Glomerular visceral epithelial cell (primary cell): ENCODE measurements around the gene CFAP97.
"Not testable (repeated sequence)": the region's sequence is repeated elsewhere in the genome, so short reads cannot be mapped to it uniquely, and the experiment has no call there.

Experiments used
- DNase-seq: peaks from one replicate; pipeline ENCODE4 v3.0.0-alpha.2; 2016; ENCODE audit errors: extremely low spot score

Gene CFAP97

DNA sequence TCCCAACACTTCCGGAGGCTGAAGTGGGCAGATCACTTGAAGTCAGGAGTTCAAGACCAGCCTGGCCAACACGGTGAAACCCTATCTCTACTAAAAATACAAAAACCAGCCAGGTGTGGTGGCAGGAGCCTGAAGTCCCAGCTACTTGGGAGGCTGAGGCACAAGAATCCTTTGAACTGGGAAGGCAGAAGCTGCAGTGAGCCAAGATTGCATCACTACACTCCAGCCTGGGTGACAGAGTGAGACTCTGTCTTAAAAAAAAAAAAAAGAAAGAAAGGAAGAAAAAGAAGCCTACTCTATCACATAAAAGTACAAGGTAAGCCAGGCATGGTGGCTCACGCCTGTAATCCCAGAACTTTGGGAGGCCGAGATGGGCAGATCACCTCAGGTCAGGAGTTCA, 5.6 kb downstream of the CFAP97 start:
- DNase-seq = not testable (repeated sequence)

GRCh38 chr4:185196437-185196836, 7.4 kb downstream of the CFAP97 start:
- DNase-seq = no peak

DNA sequence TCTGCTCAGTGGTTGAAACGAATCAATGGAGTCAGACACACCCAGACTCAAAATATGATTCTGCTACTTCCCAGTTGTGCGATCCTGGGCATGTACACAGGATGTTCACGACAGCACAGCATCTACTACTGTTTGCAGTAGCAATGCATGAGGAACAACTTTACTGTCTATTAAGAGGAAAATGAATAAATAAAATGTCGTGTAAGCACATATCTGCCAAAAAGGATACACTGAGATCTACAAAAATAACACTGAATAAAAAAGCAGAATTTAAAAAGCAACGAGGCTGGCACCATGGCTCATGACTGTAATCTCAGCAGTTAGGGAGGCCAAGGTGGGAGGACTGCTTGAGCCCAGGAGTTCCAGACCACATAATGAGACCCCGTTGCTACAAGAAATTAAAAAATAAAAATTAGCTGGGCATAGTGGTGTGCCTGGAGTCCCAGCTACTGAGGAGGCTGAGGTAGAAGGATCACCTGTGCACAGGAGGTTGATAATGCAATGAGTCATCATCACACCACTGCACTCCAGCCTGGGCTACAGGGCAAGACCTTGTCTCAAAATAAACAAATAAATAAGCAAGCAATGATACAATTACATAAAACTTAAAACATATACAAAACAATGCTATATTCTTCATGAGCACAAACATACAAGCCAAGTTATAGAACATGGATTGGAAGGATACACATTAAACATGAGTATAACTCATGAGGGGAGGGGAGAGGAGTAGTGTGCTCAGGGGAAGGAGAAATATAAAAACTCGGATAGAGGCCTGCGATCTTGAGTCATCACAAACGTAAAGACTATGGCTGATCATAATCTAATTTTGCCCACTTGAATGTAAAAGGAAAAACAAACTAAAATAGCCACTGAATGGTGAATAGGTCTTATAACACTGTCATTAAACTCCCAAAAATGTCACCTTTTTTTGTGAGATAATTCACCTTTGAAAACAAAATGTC, 8.6 kb downstream of the CFAP97 start:
- no peak for DNase-seq

DNA sequence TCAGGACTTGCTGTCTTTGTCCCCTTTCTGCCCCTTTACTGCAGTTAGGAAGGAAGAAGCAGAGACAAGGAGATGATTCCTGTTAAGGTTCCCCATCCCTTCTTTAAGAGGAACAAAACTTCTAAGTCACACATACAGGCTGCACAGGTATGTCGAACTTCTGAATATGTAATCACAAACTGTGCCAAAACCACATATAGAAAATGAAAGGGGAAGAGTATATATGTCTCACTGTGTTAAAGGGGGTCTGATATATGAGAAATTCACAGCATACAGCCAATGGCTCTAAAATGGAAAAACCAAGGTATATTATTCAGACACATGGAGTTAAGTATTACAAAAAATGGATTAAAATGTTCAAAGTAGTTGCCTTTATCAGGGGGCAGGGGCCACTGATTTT, 11.7 kb downstream of the CFAP97 start:
- no peak for DNase-seq

GRCh38 chr4:185190306-185190856, 13.4 kb downstream of the CFAP97 start:
- no peak for DNase-seq

DNA sequence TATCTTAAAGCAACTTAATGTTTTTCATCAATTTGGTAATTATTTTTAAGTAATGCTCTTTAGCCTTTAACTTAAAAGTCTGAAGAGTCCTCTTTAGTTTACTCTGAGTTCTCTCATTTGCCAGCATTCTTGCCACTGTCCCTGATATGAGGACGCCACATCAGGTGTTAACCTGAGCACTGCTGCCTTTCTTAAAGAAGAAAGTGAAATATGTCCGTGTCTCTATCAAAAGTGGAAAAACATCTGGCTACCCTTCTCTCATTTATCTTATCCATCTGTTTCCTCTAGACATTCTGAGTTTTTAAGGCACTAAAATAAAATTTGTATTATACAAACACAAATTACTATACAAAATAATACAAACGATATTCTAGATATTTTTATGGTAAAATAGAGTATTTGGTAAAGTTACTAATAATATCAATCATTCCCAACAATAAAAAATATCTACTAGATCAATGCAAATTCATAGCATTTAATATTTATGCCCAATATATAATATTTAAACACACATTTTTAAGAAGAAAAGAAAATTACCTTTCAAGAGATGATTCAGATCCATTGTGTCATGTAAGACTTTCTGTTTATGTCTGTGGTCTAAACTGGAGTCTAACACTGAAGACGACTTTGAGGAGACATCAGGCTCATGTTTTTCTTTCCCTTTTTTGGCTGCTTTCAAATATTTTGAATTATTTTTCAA, 14.0 kb downstream of the CFAP97 start:
- no peak for DNase-seq

- no peak for DNase-seq
Observed at GRCh38 chr4:185186769-185187168, 17.0 kb downstream of the CFAP97 start.

DNA sequence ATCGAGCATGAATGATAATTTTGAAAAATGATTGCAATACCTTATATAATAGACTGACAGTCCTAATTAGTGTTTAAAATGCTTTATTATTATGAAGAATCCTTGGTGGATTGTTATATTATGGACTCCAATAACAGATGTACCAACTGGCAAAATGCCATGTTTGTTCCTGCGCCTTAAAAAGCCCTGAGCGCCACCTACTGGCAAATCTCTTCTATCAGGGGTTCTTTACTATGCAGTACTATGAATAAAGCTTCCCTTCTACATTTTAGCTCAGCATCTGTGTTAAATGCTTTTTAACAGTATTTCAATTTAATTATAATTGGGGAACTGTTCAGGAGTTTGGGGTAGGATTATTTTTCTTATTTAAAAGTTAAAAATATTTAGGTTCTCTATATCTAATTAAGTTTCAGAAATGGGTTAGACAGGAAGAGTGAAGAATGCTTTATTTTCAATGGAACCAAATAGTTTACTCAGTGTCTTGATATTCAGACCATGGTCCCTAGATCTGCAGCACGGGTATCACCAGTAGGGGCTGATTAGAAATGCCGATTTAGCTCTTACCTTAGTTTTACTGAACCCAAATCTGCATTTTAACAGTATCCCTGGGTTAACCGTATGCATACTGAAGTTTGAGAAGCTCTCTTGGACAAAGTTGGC, 20.0 kb downstream of the CFAP97 start:
- DNase-seq = peak; percentile 84

DNA sequence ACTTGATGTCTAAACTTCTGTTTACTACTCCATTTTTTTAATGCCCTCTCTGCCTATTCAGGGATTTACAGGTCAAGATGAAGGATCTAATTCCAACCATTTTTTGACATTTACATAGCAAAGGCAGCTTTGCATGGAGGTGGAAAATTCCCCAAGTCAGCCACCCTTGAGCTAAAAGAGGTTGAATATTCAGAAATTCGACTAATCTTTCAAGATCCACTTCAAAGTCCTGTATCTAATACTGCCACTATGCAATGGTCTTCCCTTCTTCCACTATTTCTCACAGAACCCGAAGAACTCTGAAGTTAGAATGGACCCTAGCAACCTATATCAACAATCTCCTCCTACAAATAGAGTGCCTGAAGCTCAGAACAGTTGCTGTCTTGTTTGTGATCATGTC, 21.6 kb downstream of the CFAP97 start:
- no peak for DNase-seq

- no peak for DNase-seq
Observed at GRCh38 chr4:185179488-185179887, 24.3 kb downstream of the CFAP97 start.

GRCh38 chr4:185171373-185172071, 32.3 kb downstream of the CFAP97 start:
- no peak for DNase-seq

DNA sequence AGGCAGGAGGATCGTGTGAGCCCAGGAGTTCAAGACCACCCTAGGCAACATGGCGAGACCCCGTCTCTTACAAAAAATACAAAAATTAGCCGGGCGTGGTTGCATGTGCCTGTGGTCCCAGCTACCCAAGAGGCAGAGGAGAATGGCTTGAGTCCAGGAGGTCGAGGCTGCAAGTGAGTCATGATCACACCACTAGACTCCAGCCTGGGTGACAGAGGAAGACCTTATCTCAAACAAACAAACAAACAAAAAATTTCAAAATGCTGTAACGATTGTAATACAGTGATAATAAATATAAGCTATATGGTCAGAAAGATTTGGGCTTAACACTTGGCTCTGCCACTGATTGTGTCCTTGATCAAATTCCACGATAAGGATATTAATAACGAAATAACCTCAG, 36.6 kb downstream of the CFAP97 start:
- no peak for DNase-seq

DNA sequence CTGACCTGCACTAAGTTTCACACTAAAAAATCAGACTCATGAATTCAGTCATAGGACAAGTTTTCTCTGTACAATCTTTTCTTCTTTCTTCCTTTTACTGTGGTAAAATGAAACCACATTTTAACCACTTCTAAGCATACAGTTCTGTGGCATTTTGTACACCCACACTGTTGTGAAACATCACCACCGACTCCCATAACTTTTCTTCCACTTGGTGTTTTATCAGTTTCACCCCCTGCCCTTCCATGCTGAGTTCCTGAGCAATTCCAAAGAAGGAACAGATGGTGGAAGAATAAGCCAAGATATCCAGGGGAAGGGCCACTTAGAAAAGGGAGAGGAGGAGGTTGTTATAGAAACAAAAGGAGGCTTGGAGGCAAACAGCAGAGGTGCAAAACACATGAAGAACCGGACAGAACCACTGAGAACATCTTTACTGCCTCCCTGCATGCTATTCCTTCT, 38.2 kb downstream of the CFAP97 start:
- peak; percentile 41 for DNase-seq

DNA sequence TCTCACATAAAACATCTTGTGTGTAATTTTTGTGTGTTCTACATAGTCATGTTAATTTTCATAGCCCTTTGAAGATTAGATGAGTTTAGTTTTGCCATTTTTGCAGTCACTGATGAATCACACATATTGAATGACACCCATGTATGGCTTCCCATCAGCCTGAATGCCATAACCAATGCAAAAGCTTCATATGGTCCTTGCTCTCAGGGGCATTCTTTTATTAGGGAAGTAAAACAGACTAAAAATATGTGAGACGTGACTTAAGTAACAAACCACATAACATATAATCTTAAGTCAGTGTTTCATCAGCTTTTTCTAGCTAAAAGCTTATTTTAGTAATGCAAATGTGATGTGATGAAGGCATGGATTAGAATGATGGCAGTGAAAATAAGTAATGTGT, 52.5 kb downstream of the CFAP97 start:
- no peak for DNase-seq

DNA sequence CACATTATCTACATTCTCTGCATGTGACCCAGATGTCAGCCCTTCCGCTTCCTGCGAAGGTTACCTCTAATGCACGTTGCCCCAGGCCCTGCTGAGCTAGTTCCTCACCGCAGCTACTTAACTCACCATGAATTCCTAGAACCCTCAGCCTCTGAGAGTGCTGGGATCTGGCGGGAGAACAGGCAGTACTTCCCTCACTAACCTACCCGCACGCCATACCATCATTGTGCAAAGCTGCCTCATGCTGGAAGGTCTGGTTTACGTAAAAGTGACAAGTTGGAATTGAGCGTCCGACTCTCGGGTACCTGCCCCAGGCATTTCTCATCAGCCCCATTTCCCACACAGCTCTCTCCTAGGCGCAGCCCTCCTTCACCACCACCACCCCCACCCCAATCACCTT, 54.4 kb downstream of the CFAP97 start:
- no peak for DNase-seq

GRCh38 chr4:185145572-185145971, 58.2 kb downstream of the CFAP97 start:
- DNase-seq = no peak

GRCh38 chr4:185144601-185145240, 59.1 kb downstream of the CFAP97 start:
- no peak for DNase-seq

DNA sequence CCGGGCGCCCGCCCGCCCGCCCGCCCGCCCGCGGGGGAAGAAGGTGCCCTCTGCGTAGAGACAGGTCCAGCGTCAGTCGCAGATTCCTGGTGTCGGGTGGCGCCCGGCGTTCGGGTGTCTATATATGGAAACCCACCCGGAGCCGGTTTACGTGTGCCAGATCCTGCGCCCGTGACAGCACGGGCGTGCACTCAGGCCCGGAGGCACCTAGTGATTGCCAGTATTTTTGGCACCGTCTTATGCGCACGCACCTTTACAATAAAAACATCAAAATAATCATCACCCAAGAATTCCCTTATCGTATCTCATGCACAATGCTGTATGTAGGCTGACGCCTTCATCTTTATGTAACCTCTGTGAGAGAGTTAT, 60.2 kb downstream of the CFAP97 start:
- DNase-seq = peak; percentile 51

DNA sequence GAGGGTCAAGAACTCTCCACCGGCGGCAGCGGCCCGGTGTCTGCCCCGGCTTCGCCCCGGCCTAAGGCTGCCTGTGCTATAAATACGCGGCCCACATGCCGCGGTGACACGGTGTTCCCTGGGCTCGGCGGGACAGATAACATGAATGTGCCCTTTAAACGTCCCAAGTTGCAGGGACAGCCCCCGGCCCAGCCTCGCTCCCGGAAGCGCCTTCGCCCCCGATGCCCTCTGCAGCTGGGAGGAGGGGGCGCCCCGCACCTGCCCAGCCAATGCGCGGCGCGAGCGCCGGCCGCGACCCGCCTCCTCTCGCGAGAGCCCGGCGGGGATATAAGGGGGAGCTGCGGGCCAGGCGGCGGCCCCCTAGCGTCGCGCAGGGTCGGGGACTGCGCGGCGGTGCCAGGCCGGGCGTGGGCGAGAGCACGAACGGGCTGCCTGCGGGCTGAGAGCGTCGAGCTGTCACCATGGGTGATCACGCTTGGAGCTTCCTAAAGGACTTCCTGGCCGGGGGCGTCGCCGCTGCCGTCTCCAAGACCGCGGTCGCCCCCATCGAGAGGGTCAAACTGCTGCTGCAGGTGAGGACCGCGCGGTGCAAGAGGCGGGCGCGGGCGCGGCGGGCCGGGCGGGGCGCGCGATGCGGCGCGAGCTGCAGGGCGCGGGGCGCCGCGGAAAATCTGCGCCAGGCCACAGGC, 60.7 kb downstream of the CFAP97 start, which contains the start of gene SLC25A4:
Gene SLC25A4, plus strand, starts transcription at position 355 of the 689 bp plus-strand sequence. Its CDS starts 107 bp downstream, at position 462.
- peak; percentile 86 for DNase-seq

GRCh38 chr4:185142564-185142911, 61.3 kb downstream of the CFAP97 start:
- no peak for DNase-seq
